CD4-positive, alpha-beta T cell treated with Interleukin-12 subunit alpha and Interleukin-12 subunit beta, for 1 hour (primary cell): Measurements from ENCODE around the gene REEP2.

Experiments used
- DNase-seq: peaks from one replicate; pipeline ENCODE4 v3.0.0-alpha.2; 2020

Gene REEP2

DNA sequence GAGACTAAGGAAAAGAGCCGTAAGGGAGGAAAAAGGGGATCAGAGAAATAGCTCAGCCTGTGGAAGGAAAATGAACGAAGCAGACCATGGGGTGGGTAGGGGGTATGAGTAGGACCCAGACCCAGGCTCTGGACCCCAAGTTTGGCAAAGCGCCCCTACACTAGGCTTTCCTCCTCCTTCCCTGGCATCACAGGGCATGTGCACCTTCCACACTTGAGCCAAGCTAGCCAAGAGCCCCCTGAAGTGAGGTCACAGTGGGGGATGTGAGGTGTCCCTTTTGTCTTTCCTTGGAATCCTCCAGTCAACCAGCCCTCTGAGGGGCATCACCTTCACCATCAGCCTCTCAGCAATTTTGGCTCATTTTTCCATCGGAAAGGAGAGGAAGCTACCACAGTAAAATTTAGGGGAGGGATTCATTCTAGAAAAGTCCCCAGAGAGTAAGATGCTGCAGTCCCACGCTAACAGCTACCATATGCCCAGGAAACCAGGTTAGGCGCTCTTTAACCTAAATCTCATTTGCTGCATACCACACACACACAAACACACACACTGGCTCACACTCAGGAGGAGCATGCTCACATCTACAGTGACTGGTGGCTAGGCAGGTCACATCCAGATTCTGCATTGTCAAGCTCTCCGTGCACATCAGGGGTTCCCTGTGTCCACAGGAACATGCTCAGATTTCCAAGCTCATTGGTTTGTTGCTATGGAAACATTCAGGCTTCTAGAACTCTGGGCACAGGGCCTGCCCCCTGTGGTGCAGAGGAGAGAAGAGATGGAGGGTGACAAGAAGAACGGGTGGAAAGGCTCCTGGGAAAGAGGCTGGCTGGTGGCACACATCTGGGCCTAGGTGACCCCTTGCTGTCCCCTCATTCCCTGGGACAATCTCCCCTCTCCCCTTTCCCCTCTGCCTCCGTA is 9.9 kb downstream of the REEP2 start:
- no peak for DNase-seq

DNA sequence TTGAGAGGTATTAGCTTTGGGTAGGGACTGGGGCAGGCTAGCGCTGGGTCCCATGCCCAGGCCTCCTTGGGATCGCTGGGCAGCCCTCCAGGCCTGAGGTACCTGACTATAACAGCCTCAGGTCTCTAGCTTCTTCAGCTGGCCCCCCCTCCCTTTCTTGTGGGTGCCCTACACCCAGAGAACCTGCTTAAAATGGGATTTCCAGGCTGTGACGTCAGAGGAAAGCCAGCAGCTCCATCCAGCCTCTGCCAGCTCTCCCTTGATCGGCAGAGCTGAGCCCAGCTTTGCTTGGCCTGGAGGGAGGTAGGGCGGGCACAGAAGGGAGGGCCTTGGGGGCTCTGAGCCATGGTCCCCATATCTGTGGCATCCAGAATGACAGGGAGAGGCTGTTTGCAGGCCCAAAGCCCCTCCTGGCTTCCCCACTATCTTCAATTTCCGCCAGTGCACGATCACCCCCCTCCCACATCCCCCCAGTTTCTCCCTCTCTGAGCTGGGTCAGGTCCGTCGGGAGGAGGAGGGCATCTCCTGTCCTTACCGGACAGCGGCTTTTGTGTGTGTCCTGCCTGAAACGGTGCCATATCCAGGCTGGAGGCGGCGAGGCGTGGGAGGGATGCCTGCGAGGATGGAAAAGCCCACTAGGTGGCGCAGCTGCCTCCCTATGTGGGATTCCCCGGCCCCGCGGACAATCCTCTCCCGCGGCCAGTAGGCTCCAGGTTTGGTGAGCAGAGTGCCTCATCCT is 10.8 kb downstream of the REEP2 start:
- DNase-seq = peak; percentile 78

DNA sequence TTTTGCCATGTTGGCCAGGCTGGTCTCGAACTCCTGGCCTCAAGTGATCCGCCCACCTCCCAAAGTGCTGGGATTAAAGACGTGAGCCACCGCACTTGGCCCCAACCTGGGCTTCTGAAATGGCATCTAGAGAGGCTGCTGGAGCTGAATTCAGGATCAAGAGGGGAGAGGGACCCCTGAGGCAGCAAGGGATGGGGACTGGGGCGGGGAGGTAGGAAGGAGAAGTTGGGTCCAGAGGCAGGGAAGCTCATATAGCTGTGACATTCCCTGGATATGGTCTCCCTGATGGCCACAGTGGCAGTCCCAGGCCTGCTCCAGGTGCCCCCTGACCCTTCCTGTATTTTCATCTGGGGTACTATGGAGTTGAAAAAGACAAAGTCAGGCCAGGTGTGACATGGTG is 12.1 kb downstream of the REEP2 start:
- no peak for DNase-seq

DNA sequence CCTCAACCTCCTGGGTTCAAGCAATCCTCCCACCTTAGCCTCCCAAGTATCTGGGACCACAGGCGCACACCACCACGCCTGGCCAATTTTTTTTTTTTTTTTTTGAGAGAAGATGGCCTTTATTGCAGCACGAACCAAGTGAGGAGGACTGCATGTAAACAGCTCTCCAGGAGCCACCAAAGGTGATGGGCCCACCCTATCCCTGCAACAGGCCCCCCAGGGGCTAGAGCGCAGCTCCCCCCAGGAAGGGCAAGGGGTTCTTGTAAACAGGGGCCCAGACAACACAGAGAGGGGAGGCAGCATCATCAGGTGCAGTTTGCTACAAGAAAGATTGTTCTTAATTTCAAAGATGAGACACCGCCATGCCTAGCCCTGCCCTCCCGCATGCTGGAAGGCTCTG is 13.9 kb downstream of the REEP2 start:
- DNase-seq = no peak

DNA sequence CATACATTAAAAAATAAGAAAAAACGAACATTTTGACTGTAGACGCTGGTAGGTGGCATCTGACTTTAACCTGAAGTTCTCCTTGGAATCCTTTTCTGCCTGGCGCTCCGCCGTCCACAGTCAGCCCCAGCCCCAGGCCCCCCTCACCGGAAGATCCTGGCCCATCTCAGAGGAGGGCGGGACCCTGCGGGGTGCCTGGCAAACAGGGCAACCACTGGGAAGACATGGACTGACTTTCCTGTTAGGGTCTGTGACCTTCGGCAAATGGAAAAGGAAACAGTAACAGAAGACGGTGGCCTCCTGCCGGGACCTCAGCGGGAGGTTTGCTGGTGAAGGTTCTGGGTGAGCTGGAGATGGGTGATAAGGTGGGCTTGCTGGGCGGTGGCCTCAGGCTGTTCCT is 14.7 kb downstream of the REEP2 start:
- no peak for DNase-seq

DNA sequence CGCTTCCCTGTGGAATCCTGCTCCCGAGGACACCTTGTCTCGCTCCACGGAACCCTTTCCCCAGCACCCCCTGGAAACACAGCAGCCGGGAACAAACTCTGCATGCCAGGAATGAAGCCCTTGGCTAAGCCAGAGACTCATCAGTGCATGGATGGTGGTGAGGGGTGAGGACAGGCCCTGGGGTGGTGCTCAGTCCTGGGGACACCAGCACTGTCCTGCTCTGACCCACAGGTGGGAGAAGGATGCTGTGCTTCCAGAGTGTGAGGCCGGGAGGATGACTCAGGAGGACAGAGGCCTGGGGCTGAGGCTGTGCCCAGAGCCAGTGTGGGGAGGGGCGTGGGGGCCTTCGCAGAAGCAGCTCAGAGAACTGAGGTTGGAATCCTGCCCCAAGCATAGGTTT is 15.3 kb downstream of the REEP2 start:
- no peak for DNase-seq

DNA sequence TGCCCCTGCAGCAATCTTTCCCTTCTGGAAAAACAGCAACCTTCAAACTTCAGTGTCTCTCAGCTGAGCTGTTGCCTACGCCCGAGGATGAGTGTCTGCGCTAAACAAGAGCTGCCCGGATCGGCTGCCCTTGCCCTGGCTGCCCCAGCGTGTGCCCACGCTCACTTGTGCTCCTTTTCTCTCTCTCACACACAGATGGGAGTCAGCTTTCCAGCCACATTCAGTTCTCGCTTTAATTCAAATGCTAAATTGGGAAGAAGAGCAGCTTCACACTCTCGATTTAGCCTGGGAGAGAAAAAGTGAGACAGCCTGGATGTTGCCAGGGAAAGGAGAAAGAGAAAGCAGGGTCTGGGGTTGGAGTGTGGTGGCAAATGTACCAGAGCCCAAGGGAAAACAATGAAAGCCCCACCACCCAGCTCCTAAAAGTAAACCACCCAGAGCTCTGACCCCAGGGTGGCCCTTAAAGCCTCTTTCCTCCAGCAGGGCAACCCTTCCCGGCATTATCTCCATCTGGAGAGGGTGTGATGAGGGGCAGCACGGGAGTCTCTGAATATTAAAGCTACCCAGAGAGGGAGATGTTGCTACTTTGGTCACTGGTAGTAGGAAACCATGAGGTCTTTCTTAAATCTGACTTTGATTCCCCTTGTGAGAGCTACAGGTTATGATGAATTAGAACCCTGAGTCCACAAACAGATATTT is 16.5 kb downstream of the REEP2 start:
- no peak for DNase-seq

DNA sequence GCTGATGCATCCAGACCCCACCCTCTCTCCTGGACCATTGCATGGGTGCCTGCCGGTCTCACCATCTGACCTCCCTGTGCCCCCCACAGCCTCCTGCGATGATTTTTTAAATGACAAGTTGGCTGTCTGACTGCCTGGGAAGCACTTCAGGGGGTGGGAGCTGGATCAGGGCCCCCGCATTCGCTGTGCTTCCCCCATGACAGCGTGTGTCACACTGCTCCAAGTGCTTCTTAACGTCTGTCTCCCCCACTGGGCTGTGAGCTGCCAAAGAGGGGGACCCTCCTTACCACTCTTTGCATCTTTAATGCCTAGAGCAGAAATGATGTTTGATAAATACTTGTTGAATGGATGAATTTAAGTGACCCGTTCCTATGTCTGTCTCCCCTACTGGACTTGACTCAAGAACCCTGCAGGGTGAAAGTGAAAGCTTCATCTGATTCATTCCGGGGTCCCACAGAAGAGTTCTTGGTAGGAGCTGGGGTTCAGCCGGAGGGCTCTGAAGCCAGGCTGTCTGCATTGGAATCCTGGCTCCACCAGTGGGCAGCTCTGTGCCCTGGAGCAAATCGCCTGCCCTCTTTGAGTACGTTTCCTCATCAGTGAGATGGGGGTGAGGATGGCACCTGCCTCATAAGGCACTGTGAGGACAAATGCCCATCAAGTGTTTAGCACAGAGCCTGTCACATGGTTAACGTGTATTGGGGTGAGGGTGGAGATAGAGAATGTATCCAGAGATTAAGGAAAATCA is 18.8 kb downstream of the REEP2 start:
- DNase-seq = no peak

DNA sequence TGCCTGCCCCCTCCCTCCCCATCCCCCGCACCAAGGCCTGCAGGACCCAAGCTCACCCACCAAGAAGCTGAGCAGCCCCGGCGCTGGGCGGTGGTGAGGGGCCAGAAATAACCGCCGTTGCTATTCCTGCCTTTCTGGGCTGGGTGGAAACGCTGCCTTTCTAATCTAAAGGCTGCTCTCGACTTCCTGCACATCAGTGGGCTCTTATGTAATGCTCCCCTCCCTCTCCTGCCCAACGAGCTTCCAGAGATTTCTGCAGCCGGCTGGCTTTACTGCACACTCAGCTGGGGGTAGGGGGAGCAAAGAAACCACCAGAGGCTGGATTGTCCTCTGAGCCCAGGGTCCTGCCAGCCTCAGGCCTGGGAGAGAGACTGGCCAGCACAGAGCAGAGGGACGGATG is 19.5 kb downstream of the REEP2 start:
- no peak for DNase-seq

DNA sequence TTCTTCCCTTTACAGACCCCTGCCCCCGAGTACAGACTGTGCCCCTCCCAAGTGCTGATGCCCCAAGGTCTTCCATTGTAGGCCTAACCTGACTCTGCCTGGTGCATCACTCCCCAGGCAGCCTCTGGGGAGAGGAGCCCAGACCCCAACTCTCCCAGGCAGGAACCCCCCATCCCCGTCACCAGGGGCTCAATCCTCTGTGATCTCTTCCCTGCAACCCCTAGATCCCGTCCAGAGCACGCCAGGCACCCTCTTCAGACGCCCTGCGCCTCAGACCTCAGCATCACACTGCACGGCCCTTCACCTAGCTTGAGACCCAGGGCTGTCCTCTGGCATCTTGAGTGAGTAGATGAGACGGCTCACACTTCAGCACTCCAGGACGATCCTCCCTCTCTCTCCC is 20.0 kb downstream of the REEP2 start:
- DNase-seq = no peak

DNA sequence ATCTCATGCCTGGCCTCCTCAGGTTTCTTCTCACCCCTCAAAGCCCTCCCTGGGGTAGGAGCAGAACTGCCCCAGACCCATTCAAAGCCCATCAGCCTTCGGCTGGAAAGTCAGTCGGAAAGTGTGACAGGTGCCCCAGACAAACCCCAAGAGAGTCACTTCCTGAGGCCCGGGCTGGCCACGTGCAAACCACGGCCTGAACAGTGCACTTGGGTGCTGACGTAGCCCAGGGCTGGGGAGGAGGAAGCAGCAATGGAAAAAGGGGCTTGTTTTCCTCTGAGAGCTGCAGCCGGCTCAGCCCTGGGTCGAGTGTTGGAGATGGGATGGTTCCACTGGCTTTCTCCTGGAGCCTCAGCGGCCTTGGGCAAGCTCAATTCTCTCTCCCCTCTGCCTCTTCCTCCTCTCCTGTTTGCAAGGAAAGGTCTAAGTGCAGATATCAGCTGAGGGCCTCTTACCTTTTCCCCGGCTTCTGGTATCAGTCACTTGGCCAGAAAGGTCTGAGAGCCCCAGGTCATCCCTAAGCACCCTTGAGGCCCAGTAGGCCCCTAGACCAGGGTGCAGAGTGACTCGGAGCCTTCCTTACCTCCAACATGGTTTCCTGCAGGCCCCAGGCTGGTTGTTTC is 20.6 kb downstream of the REEP2 start:
- peak; percentile 81 for DNase-seq

DNA sequence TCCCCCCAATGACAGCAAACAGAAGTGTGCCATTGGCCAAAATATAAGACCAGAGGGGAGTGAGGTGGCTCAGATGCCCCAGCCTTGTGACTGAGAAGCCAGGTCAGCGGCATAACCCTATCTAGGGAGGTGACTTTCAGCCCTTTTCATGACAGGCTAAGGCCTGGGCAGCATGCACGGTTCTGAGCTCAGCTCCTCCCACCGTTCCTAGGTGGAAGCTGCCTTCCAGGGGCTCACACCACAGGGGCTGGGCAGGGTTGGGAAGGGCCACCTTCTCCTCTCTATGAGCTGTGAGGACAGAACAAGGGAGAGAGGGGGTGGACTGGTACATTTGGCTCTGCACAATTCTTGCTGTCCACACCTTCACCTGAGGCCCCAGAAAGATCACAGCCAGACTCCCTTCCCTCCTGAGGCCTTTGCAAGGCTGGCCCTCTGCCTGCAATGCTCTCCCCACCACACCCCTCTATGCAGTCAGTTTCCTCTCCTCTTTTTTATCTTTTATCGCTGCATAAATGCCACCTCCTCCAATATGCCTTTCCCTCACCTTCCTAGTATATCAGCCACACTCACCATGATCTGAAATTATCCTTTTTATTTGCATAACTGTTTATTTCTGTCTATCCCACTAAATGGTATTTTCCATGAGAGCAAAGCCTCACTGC is 21.3 kb downstream of the REEP2 start:
- no peak for DNase-seq

DNA sequence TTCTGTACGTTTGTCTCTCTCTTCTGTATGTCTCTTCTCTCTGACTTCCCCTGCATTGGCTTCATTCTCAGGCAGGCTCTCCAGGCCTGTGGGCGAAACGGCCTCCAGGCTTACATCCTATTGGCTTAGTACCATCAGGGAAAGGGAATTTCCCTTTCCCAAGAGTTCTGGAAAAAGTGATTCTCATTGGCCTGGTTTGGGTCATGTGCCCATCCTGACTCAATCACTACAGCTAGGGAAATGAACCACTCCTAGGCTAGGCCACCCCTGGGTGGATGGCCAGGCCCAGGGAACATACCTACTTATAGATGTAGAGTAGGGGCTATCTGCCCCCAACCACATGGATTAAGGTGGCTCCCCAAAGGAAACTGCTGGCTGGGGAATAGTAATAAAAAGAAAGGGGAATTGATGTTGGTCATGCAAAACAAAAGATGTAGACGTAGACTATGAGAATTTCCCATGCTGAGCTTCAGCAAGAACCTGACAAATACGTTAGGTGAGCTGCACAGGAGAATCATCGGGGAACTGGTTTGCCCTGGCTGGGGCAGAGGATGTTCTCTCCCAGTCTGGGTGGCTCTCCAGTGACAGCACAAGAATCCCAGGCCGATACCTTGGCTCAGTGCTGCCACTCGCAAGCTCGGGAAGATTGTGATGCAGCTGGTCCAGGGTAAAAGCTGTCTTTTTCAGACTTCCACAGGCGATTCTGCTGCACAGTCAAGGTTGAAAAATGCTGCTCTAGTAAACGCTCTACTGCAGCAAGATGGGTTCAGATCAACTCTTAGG is 22.7 kb downstream of the REEP2 start:
- DNase-seq = no peak

DNA sequence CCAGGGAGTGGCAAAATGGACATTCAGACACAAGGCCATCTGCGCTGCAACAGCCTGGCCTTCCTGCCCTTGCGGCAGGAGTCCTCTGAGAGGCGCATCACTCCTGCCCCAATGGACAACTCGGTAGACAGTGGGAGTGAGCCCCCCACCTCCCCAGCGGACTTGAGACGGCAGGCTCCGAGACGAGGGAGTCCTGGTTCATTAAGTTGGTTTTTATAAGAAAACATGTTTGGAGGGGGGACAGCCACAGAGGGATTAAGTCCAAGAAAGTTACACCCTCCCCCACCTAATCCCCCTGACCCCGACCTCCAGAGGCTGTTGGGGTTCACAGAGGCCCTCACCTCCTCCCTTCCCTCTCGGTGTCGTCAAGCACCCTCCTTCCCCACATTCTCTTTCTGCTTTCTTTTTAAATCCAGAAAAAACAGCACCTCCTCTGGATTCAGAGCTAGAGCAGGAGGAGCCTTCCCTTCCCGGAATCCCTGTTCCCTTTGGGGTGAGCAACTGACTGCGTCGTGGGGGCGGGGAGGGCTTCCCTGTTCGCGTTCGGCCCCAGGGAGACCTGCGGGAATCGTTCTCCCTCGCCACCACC is 24.7 kb downstream of the REEP2 start:
- no peak for DNase-seq

DNA sequence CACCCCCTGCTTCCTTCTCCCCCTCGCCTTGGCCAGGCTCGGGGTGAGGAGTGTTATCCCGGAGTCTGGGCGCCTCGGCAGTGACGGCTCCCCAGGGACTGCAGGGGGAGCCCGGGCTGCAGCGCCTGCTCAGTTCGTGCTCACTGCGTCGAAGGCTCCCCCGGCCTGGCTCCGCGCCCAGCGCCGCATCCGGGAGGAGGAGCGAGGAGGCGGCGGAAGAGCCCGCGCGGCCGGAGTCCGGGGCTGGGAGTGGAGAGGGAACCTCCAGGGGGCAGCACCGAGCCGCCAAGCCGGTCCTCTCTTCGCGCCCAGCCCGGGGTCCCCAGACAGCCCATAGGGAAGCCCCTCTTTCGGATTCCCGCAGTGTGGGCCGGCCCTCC is 25.1 kb downstream of the REEP2 start:
- peak; percentile 94 for DNase-seq

DNA sequence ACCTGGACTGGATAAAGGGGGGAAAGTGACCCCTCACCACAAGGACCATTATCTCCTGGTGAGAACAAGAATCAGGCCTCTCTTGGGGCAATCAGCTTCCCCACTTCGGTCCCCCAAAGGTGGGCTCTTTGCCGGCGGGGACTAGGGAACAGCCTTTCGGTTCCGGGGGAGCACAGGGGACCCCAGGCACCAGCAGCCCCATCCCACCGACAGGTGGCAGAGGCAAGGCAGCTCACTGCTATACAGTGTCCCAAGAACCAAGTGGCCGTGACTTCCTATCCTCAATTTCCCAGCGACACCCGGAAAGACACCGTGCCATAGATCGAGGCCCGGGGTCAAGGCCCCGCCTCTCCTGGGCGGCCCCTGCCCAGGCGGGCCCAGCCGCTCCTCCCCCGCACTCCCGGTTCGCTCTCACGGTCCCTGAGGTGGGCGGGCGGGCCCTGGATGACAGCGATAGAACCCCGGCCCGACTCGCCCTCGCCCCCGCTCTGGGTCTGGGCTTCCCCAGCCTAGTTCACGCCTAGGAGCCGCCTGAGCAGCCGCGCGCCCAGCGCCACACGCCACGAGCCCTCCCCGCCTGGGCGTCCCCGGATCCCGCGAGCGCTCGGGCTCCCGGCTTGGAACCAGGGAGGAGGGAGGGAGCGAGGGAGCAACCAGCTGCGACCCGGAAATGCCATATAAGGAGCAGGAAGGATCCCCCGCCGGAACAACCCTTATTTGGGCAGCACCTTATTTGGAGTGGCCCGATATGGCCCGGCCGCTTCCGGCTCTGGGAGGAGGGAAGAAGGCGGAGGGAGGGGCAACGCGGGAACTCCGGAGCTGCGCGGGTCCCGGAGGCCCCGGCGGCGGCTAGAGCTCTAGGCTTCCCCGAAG is 25.8 kb downstream of the REEP2 start:
- peak; percentile 98 for DNase-seq

DNA sequence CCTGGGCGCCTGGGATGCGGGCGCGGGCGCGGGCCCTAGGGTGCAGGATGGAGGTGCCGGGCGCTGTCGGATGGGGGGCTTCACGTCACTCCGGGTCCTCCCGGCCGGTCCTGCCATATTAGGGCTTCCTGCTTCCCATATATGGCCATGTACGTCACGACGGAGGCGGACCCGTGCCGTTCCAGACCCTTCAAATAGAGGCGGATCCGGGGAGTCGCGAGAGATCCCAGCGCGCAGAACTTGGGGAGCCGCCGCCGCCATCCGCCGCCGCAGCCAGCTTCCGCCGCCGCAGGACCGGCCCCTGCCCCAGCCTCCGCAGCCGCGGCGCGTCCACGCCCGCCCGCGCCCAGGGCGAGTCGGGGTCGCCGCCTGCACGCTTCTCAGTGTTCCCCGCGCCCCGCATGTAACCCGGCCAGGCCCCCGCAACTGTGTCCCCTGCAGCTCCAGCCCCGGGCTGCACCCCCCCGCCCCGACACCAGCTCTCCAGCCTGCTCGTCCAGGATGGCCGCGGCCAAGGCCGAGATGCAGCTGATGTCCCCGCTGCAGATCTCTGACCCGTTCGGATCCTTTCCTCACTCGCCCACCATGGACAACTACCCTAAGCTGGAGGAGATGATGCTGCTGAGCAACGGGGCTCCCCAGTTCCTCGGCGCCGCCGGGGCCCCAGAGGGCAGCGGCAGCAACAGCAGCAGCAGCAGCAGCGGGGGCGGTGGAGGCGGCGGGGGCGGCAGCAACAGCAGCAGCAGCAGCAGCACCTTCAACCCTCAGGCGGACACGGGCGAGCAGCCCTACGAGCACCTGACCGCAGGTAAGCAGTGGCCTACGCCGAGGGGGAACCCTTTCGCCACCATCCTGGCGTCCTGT is 26.6 kb downstream of the REEP2 start, which contains the start of gene EGR1:
Gene EGR1 (plus strand): TSS at position 219 of the 864 bp plus-strand sequence. CDS start 283 bp downstream, at position 502.
- DNase-seq = peak; percentile 98

DNA sequence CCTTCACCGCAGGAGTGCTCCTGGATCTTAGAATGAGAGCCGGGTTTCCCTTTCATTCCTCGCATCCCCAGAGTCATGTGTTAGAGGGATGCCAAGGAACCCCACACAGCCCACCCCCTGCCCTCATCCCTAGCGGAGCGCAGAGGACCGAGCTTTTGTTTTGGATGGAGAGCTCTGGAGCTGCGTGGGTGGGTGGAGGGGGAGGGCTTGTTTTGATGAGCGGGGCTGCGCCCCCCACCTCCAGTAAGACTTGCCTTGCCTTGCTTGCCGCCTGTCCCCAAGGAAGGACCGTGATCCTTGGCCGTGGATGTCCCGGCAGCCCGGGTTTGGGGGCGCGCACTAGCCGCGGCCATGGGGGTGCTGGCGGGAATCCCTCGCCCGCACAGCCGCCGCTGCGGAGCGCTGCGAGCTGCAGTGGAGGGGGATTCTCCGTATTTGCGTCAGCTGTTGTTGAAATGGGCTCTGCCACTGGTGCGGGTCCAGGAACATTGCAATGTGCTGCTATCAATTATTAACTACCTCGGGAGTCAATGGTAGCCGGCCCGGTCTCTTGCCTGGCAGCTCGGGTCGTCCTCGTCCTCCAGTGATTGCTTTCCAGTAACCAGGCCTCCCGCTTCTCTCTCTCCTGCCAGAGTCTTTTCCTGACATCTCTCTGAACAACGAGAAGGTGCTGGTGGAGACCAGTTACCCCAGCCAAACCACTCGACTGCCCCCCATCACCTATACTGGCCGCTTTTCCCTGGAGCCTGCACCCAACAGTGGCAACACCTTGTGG is 27.5 kb downstream of the REEP2 start:
- no peak for DNase-seq
